Uterus (tissue), 4 donors: ENCODE measurements around the gene MARCKS. TPM values are rescaled to one million over a fixed set of nuclear protein-coding genes. Genes with fewer than 3 reads are reported as not detected.
A peak's percentile ranks its signal among the peaks of the same experiment; 100 is the strongest.

ENCODE experiments used
- DNase-seq, 2 donors: peaks; one replicate each; pipeline ENCODE4 v3.0.0-alpha.2; 2019 to 2020
- H3K27ac ChIP-seq, 2 donors: fragments of 200-600 bp; sonication (generic); 1 replicate in 1 of 2; 2 replicates in 1 of 2; pipeline ENCODE4 v1.5.1; 2016 to 2018
- H3K27me3 ChIP-seq, 2 donors: fragments of 200-600 bp; sonication (generic); one replicate each; pipeline ENCODE4 v1.5.1; 2018 to 2019; ENCODE audit warnings: control low read depth in 1 of 2
- H3K36me3 ChIP-seq, 2 donors: fragments of 200-600 bp; sonication (generic); one replicate each; pipeline ENCODE4 v1.5.1; 2019; ENCODE audit warnings: control low read depth in 1 of 2
- H3K4me1 ChIP-seq, 2 donors: fragments of 200-600 bp; sonication (generic); one replicate each; pipeline ENCODE4 v1.5.1; 2018 to 2019; ENCODE audit warnings: control low read depth in 1 of 2
- H3K4me3 ChIP-seq, 2 donors: fragments of 200-600 bp; sonication (generic); 1 replicate in 1 of 2; 2 replicates in 1 of 2; pipeline ENCODE4 v1.5.1; 2018 to 2019; ENCODE audit warnings: mild to moderate bottlenecking in 1 of 2
- H3K9me3 ChIP-seq, 2 donors: fragments of 200-600 bp; sonication (generic); one replicate each; pipeline ENCODE4 v1.5.1; 2019; ENCODE audit warnings: control low read depth in 1 of 2
- CTCF ChIP-seq, 4 experiments: fragments of 200-600 bp in 2 of 4; fragments of 450-650 bp in 2 of 4; sonication (generic) in 2 of 4; IDR thresholded peaks; one replicate each; pipeline ENCODE4 v1.5.1; 2016 to 2019; ENCODE audit warnings: antibody characterized with exemption in 4 of 4, mild to moderate bottlenecking in 2 of 4, moderate library complexity in 1 of 4
- POLR2A ChIP-seq, 2 donors: fragments of 450-650 bp; IDR thresholded peaks; one replicate each; pipeline ENCODE4 v1.6.1; 2016; ENCODE audit warnings: antibody characterized with exemption in 2 of 2, mild to moderate bottlenecking in 1 of 2, moderate library complexity in 1 of 2
- intact Hi-C: fragments of 100-400 bp; cut with DNase I; formaldehyde crosslinking; loops from one replicate; pipeline ENCODE4 v1.15.1; 2023; ENCODE audit warnings: low total_unique reads
- total RNA-seq, 4 donors: library from RNA; depleted of rRNA in 3 of 4; stranded (reverse); fragments of >200 nt in 3 of 4; gene quantifications; one replicate each; pipeline versions ENCODE4 v1.1.0 to v1.2.4, GENCODE V29; 2014 to 2023
- donor health status: DM: yes; HTN: yes; CAD: no.

Gene MARCKS
- total RNA-seq, 4 donors from 2014 or later, result 14.9 to 140 (median 42.6) TPM

DNA sequence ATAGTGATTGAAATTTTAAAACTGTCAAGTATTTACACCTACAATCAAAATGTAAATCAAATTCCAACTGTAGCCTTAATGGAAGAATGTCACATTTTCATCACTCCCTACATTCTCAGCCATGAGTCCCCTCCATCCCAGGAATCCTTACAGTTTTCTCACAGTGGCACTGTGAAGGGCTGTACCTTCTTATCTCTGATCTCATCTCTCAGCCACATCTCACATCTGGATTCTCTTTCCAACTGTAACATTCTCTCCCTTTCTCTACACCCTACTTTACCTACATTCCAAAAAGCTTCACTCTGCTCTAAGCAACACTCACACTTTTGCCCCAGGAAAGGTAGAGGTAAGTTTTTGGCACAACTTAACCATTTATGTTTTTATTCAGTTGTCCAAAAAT is 8.9 kb upstream of the MARCKS start:
- Histone ChIP-seq H3K27ac (no peak overlapping the region), H3K27me3 (no peaks in the 10 kb centered on the region), H3K4me3 (no peak overlapping the region), H3K4me1 (no peaks in the 10 kb centered on the region), H3K36me3 (no peaks in the 10 kb centered on the region), H3K9me3 (no peaks in the 10 kb centered on the region)
- intact Hi-C loops, result no loop called here
- no peak for TF ChIP-seq CTCF (IDR thresholded peaks at IDR 0.05)
- no peak for TF ChIP-seq POLR2A (IDR thresholded peaks at IDR 0.05)
- no peak for DNase-seq

- Histone ChIP-seq H3K36me3 (no peaks in the 10 kb centered on the region), H3K27ac (no peak overlapping the region), H3K4me3 (no peak overlapping the region), H3K9me3 (no peaks in the 10 kb centered on the region), H3K27me3 (no peaks in the 10 kb centered on the region), H3K4me1 (no peaks in the 10 kb centered on the region)
- TF ChIP-seq CTCF (IDR thresholded peaks at IDR 0.05), result no peak
- TF ChIP-seq POLR2A (IDR thresholded peaks at IDR 0.05), result no peak
- DNase-seq, result no peak
- intact Hi-C loops, result no loop called here
These were observed 8.3 kb upstream of the MARCKS start for GRCh38 chr6:113848811-113849210.

DNA sequence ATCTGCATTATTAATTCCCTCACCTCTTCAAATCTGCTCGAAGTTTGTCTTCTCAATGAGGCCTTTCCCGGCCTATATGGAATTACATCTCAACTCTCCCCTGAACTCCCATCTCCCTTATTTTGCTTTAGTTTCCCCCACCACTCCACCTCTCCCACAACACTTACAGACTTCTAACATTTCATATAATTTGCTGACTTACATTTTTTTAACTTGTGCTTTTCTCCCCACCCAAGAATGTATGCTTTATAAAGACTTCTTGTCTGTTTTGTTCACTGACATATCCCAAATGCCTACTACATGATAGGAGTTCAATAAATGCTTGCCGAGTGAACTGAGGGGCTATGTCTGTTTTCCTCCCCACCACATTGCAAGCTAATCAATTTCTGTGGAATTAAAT is 3.9 kb upstream of the MARCKS start:
- Histone ChIP-seq H3K27ac (no peak overlapping the region), H3K9me3 (no peaks in the 10 kb centered on the region), H3K36me3 (no peaks in the 10 kb centered on the region), H3K4me3 (no peak overlapping the region), H3K4me1 (no peaks in the 10 kb centered on the region), H3K27me3 (no peaks in the 10 kb centered on the region)
- intact Hi-C loops, result no loop called here
- TF ChIP-seq POLR2A (IDR thresholded peaks at IDR 0.05) (no peak), CTCF (IDR thresholded peaks at IDR 0.05) (no peak)
- no peak for DNase-seq

DNA sequence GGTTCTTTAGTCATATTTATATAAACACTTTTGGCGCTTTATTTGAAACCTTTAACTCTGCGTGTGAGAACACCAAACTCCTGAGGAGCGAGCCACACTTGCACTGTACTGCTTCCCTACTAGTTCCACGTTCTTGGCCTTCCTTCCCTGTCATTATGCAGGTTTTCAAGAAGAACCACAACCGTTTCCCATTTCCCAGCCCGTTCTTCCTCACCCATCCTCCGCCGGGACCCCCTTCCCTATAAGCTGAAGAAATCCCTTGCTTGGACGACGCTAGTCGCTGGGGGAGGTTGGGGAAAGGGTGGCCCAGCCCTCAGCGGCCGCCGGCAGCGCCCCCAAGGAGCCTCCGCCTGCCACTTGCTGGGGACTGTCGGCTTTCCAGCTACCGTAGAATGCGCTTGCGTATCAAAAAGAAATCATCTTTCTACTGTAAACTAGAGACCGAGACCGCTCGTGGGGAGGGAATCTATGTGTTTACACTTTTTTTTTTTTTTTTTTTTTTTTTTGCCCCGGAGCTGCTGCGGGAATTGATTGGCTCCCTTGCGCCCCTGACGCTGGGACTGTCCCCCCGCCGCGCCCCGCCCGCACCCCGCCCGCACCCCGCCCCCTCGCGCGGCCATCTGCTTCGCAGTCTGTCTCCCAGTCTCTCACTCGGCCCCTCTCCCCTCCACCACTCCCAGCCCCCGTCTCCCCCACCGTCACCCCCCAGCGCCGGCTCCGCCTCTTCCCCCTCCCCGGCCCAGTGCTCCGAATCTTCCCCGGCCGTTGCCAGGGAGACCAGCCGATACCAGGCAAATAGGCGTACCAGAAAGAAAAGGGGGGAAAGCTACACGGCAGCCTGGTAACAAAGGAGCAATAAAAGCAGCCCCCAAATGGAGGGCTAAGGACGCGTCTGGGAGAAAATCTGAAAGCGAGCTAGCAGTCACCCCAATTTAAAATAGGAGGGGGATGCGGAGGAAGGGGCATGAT is 2.3 kb upstream of the MARCKS start:
- DNase-seq, result peak; percentile 71 to 75
- Histone ChIP-seq H3K36me3 (no peaks in the 10 kb centered on the region), H3K9me3 (no peaks in the 10 kb centered on the region), H3K4me3 (peak overlapping the region; percentile 51 to 73), H3K4me1 (no peaks in the 10 kb centered on the region), H3K27me3 (no peaks in the 10 kb centered on the region), H3K27ac (peak overlapping the region; percentile 94 to 98)
- TF ChIP-seq POLR2A (IDR thresholded peaks at IDR 0.05), result no peak
- intact Hi-C loops, result no loop called here

- DNase-seq, result peak in 1 of 2 donors; percentile 36
- H3K36me3 ChIP-seq, result no peaks in the 10 kb centered on the region
- no peaks in the 10 kb centered on the region for H3K4me1 ChIP-seq
- no peaks in the 10 kb centered on the region for H3K27me3 ChIP-seq
- intact Hi-C loops, result no loop called here
- peak overlapping the region; percentile 94 to 98 for H3K27ac ChIP-seq
- TF ChIP-seq CTCF (IDR thresholded peaks at IDR 0.05), result no peak
- TF ChIP-seq POLR2A (IDR thresholded peaks at IDR 0.05), result no peak
- peak overlapping the region; percentile 51 to 73 for H3K4me3 ChIP-seq
- H3K9me3 ChIP-seq, result no peaks in the 10 kb centered on the region
These were observed 1.4 kb upstream of the MARCKS start for GRCh38 chr6:113855500-113856374.
